ENCODE results near the gene PEX5. TPM values are rescaled to one million over a fixed set of nuclear protein-coding genes. Genes with fewer than 3 reads are reported as not detected.
A peak's percentile ranks its signal among the peaks of the same experiment; 100 is the strongest.
"Not testable (repeated sequence)": the region's sequence is repeated elsewhere in the genome, so short reads cannot be mapped to it uniquely, and the experiment has no call there.

Gene PEX5
- total RNA-seq, 1 experiment from 2014 or later = 29.7 TPM

DNA sequence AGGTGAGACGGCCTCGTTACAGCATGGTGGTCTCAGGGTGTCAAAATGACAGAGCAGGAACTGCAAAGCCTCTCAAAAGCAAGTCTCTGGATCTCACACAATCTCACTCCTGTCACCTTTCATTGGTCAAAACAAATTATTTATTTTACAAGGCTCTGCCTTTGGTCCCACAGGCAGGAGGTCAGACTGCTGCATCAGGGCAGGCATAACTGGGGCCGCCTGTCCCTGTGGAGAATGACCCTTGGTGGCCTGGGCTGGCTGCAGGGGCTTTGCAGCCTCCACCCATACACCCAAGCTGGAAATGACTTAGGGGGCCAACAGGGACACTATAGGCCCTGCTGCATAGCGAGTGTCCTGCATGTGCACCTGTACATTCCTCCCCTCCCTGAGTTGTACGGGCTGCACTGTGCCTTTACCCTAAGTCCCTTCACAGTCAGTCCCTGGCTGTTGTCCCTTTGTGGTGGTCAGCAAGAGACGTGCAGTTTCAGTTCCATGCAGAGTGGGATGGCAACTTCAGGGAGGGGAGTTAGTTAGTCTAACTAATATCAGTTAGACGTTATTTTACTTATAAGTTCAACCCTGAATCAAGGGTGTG lies 28.1 kb downstream of the PEX5 start:
- peaks cover 3% of the 10 kb centered on the region for H3K36me3 ChIP-seq
- H3K27ac ChIP-seq = no peak overlapping the region
- H3K4me3 ChIP-seq = no peak overlapping the region
- DNase-seq = no peak
- H3K4me1 ChIP-seq = no peaks in the 10 kb centered on the region
- H3K9me3 ChIP-seq (replicated peaks) = peaks cover 4% of the 10 kb centered on the region; the same call in 1 of the 2 replicates
- H3K27me3 ChIP-seq = no peaks in the 10 kb centered on the region

DNA sequence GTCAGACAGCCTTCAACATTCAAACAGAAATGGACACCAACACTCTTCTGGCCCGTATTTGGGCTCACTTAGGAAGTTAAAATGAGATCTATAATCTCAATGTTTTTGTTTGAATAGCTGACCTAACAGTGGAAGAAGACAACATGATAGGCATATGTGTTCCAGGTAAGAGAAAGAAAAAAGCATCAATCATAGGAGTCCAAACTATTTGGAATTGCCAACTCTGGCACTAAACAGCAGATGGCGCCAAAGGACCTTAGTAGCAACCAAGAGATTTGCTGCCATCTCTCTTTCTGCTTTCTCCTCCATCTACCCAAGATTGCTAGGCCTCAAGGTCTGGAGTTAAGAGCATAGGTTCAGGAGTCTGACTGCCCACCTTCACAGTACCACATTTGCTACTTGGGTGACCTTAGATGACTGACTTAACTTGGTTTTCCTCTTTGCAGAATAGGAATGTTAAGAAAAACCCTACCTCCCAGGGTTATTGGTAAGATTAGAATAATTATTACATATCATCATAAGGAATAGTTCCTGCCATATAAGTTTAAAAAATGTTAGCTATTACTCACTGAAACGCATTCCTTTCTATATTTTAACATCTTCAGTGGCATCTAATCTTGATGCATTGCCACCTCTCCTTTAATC lies 30.2 kb downstream of the PEX5 start:
- Histone ChIP-seq H3K9me3 (replicated peaks) (no peaks in the 10 kb centered on the region), H3K4me1 (no peaks in the 10 kb centered on the region), H3K4me3 (no peak overlapping the region), H3K27me3 (no peaks in the 10 kb centered on the region), H3K27ac (no peak overlapping the region), H3K36me3 (no peaks in the 10 kb centered on the region)
- DNase-seq = peak; percentile 62 to 83

DNA sequence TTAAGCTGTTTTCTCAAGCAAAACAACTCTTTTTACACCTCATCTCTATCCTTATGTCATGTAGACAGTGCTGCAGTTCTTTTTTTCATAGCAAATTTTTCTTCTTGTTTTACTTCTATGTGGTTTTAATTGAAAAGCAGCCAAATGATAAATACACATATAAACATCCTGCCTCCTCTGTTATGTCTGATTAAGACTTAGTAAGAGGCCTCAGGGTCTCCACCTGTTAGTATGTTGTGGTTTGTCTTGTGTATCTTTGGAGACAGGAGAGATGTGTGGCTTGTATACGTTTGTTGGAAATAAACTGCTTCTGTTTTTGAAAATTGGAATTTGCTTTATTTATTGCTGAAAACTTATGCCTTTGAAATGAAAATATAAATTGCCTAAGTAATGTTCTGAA lies 32.0 kb downstream of the PEX5 start:
- DNase-seq = peak in 1 of 2 experiments; percentile 20
- Histone ChIP-seq H3K4me3 (no peak overlapping the region), H3K36me3 (no peaks in the 10 kb centered on the region), H3K27ac (no peak overlapping the region), H3K4me1 (no peaks in the 10 kb centered on the region), H3K27me3 (no peaks in the 10 kb centered on the region), H3K9me3 (replicated peaks) (no peaks in the 10 kb centered on the region)

DNA sequence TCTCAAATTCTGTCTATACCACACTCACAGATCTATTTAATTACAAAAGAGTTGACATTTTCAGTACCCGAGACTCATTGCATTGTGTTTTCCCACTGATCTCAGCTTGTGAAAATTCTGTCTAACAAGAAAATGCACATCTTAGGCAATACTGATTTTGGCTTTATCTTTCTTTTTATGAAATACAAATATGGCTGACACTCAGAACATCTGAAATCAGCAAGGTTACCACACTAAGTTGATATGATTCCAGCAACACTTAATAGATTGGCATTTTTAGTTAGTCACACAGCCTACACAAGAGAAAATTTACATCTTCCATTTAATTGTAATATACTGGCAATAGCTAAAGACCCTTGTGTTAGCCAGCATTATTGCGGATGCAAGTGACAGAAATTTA lies 40.3 kb downstream of the PEX5 start:
- H3K27ac ChIP-seq = no peak overlapping the region
- H3K4me3 ChIP-seq = no peak overlapping the region
- no peaks in the 10 kb centered on the region for H3K27me3 ChIP-seq
- DNase-seq = no peak
- H3K4me1 ChIP-seq = no peaks in the 10 kb centered on the region
- no peaks in the 10 kb centered on the region for H3K9me3 ChIP-seq (replicated peaks)
- H3K36me3 ChIP-seq = no peaks in the 10 kb centered on the region

DNA sequence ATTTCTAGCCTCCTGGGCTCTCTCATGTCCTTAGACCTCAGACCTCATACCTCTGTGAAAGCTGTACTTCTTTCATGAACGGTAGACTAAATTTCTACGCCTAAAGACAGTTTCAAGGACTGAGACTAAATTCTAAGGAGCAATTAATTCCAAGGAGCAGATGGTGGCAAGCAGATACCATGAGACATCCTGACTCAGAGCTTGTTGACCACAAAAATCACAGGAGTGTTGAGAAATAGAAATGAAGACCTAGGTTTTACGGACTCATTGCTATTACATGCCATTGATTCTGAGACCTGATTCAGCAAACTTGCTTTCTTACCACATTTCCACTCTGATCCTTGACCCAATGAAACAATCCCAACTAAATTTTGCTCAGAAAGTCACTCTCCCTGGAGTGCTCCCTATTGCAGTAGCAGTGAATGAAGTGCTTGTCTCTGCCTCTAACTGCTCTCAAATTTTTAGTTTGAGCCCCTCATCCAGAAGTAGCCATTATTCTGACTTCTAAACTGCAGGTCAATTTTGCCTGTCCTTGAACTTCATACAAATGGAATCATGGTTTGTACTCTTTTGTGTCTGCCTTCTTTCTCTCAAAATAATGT lies 52.0 kb downstream of the PEX5 start:
- Histone ChIP-seq H3K27ac (no peak overlapping the region), H3K4me1 (no peaks in the 10 kb centered on the region), H3K9me3 (replicated peaks) (no peaks in the 10 kb centered on the region; the same call in 1 of the 2 replicates), H3K27me3 (no peaks in the 10 kb centered on the region), H3K4me3 (no peak overlapping the region), H3K36me3 (no peaks in the 10 kb centered on the region)
- no peak for DNase-seq

DNA sequence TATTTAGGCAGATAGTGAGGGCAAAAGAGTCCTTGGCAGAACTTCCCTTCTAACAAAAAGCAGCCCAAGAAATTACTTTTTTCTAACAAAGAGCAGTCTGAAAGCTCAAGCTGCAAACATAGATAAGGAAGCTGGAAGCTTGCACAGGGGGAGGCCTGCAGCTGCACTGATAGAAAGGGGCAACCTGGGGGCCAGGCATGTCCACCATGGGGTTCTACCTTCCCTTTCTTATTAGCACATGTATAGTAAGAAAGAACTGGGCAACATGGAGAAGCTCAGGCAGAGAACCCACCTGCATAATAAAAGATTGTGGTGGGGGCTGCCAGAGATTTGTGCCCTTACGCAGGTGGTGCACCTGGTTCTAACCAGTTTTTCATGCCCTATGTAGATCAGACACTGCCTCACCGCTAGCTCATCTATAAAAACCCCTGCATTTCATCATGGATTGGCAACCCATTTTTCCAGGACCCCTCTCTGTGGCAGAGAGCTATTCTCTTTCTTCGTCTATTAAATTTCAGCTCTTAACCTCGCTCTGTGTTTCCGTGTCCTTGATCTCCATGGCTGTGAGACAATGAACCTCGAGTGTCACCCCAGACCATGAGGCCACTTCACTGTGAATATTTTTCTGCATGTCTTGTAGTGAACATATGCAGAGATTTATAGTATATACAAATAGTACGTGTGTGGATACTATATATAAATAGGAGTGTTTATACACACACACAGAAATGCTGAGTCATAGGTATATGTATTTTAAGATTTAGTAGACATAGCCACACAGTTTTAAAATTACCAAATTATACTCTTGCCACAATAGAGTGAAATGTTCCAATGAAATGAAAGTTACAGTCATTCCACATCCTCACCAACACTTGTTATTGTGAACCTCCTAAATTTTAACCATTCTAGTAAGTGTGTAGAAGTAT lies 53.0 kb downstream of the PEX5 start:
- H3K36me3 ChIP-seq = no peaks in the 10 kb centered on the region
- no peaks in the 10 kb centered on the region; the same call in 1 of the 2 replicates for H3K9me3 ChIP-seq (replicated peaks)
- no peak overlapping the region for H3K4me3 ChIP-seq
- no peak for DNase-seq
- no peaks in the 10 kb centered on the region for H3K4me1 ChIP-seq
- no peaks in the 10 kb centered on the region for H3K27me3 ChIP-seq
- no peak overlapping the region for H3K27ac ChIP-seq

DNA sequence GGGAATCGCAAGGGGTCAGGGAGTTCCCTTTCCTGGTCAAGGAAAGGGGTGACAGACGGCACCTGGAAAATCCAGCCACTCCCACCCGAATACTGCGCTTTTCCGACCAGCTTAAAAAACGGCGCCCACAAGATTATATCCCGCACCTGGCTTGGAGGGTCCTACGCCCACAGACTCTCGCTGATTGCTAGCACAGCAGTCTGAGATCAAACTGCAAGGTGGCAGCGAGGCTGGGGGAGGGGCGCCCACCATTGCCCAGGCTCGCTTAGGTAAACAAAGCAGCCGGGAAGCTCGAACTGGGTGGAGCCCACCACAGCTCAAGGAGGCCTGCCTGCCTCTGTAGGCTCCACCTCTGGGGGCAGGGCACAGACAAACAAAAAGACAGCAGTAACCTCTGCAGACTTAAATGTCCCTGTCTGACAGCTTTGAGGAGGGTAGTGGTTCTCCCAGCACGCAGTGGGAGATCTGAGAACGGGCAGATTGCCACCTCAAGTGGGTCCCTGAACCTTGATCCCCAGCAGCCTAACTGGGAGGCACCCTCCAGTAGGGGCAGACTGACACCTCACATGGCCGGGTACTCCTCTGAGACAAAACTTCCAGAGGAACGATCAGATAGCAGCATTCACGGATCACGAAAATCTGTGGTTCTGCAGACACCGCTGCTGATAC lies 62.0 kb downstream of the PEX5 start:
- not testable (repeated sequence) for H3K36me3 ChIP-seq

DNA sequence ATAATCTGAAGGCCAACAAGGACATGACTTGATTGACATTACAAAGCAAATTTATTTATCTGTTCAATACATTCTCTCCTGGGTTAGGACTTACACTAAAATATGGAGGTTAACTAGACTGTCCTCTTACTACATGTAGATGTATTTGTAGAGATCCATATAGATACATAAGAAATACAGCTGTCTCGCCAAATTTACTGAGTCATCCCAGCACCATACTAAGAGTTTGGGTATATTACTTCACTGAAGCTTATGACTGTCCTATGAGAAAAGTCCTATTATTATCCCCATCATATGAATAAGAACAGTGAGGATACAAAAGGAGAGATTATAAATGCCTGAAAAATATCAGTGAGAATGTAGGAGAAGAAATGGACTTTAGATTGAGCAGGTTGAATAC lies 69.6 kb downstream of the PEX5 start:
- H3K9me3 ChIP-seq (replicated peaks) = no peaks in the 10 kb centered on the region
- no peaks in the 10 kb centered on the region for H3K36me3 ChIP-seq
- H3K4me1 ChIP-seq = no peaks in the 10 kb centered on the region; the same call in 1 of the 2 replicates
- no peak overlapping the region for H3K4me3 ChIP-seq
- no peak for DNase-seq
- no peaks in the 10 kb centered on the region for H3K27me3 ChIP-seq
- no peak overlapping the region for H3K27ac ChIP-seq

More for the DNA sequence above, 62.0 kb downstream of the PEX5 start:
- not testable (repeated sequence) for H3K4me3 ChIP-seq; DNase-seq; H3K27ac ChIP-seq; H3K4me1 ChIP-seq; H3K27me3 ChIP-seq; H3K9me3 ChIP-seq (replicated peaks)

Other genes with a start within 250 kb of the PEX5 start
- gene RNU7-1, start 245.9 kb upstream of the PEX5 start, total RNA-seq (2014; rRNA removed; shearing (Covaris generic)) = not detected in 2 replicates
- 193 and 245 TPM in 2 replicates for gene C12orf57, start 245.7 kb upstream of the PEX5 start, total RNA-seq (2014; rRNA removed; shearing (Covaris generic))
- 0.18 and 0.38 TPM in 2 replicates for gene PTPN6, start 238.3 kb upstream of the PEX5 start, total RNA-seq (2014; rRNA removed; shearing (Covaris generic))
- gene PHB2, start 219.0 kb upstream of the PEX5 start, total RNA-seq (2014; rRNA removed; shearing (Covaris generic)) = 310 and 322 TPM in 2 replicates
- gene EMG1, start 218.8 kb upstream of the PEX5 start, total RNA-seq (2014; rRNA removed; shearing (Covaris generic)) = 54.9 and 57.7 TPM in 2 replicates
- gene LPCAT3, start 171.2 kb upstream of the PEX5 start, total RNA-seq (2014; rRNA removed; shearing (Covaris generic)) = 19.6 and 19.9 TPM in 2 replicates
- 0.61 TPM in 1 of 2 replicates, not detected in the other for gene C1S, start 129.0 kb upstream of the PEX5 start, total RNA-seq (2014; rRNA removed; shearing (Covaris generic))
- gene C1R, start 97.2 kb upstream of the PEX5 start, total RNA-seq (2014; rRNA removed; shearing (Covaris generic)) = 1.5 and 3.4 TPM in 2 replicates
- gene C1RL, start 80.5 kb upstream of the PEX5 start, total RNA-seq (2014; rRNA removed; shearing (Covaris generic)) = 4.0 and 4.7 TPM in 2 replicates
- gene RBP5, start 60.8 kb upstream of the PEX5 start, total RNA-seq (2014; rRNA removed; shearing (Covaris generic)) = not detected in 2 replicates
- 6.5 and 6.9 TPM in 2 replicates for gene CLSTN3, start 59.3 kb upstream of the PEX5 start, total RNA-seq (2014; rRNA removed; shearing (Covaris generic))
- not detected in 2 replicates for gene ACSM4, start 114.4 kb downstream of the PEX5 start, total RNA-seq (2014; rRNA removed; shearing (Covaris generic))